ENCODE results near the gene NLRC4.
"Not testable (repeated sequence)": the region's sequence is repeated elsewhere in the genome, so short reads cannot be mapped to it uniquely, and the experiment has no call there.

Gene NLRC4

GRCh38 chr2:32289165-32289999 lies 24.7 kb upstream of the NLRC4 start:
- no peaks in the 10 kb centered on the region for H3K36me3 ChIP-seq (ENCODE audit: control insufficient read depth, insufficient read depth, low read length)
- DNase-seq (ENCODE audit: extremely low read depth, insufficient read length), result no peak
- no peak overlapping the region for H3K4me3 ChIP-seq (replicated peaks; ENCODE audit: low read depth, low read length)
- TF ChIP-seq CTCF (IDR thresholded peaks at IDR 0.05; ENCODE audit: insufficient read depth, low read length, poor library complexity, severe bottlenecking), result no peak
- H3K27me3 ChIP-seq (replicated peaks; ENCODE audit: control insufficient read depth, insufficient read depth, low read length), result no peaks in the 10 kb centered on the region

GRCh38 chr2:32284321-32284720 lies 19.6 kb upstream of the NLRC4 start:
- no peak for DNase-seq (ENCODE audit: extremely low read depth, insufficient read length)
- no peak overlapping the region for H3K4me3 ChIP-seq (replicated peaks; ENCODE audit: low read depth, low read length)

GRCh38 chr2:32278478-32278853 lies 13.8 kb upstream of the NLRC4 start:
- peak overlapping the region; percentile 82 for H3K4me3 ChIP-seq (replicated peaks; ENCODE audit: low read depth, low read length)
- DNase-seq (ENCODE audit: extremely low read depth, insufficient read length), result no peak

More at GRCh38 chr2:32284321-32284720, 19.6 kb upstream of the NLRC4 start:
- Histone ChIP-seq H3K27me3 (replicated peaks; ENCODE audit: control insufficient read depth, insufficient read depth, low read length) (no peaks in the 10 kb centered on the region), H3K36me3 (ENCODE audit: control insufficient read depth, insufficient read depth, low read length) (no peaks in the 10 kb centered on the region; the same call in none of the 2 replicates)
- no peak for TF ChIP-seq CTCF (IDR thresholded peaks at IDR 0.05; ENCODE audit: insufficient read depth, low read length, poor library complexity, severe bottlenecking)

GRCh38 chr2:32277674-32278477 lies 13.2 kb upstream of the NLRC4 start, which contains the start of gene YIPF4:
Gene YIPF4, plus strand, starts transcription at chr2:32277904. Its CDS starts 252 bp downstream, at chr2:32278156.
- no peaks in the 10 kb centered on the region for H3K27me3 ChIP-seq (replicated peaks; ENCODE audit: control insufficient read depth, insufficient read depth, low read length)
- no peak for TF ChIP-seq CTCF (IDR thresholded peaks at IDR 0.05; ENCODE audit: insufficient read depth, low read length, poor library complexity, severe bottlenecking)
- no peaks in the 10 kb centered on the region; the same call in none of the 2 replicates for H3K36me3 ChIP-seq (ENCODE audit: control insufficient read depth, insufficient read depth, low read length)
- H3K4me3 ChIP-seq (replicated peaks; ENCODE audit: low read depth, low read length), result peak within 1 kb of the TSS; percentile 82
- DNase-seq (ENCODE audit: extremely low read depth, insufficient read length), result peak; percentile 86

More at GRCh38 chr2:32278478-32278853, 13.8 kb upstream of the NLRC4 start:
- no peaks in the 10 kb centered on the region; the same call in none of the 2 replicates for H3K36me3 ChIP-seq (ENCODE audit: control insufficient read depth, insufficient read depth, low read length)
- TF ChIP-seq CTCF (IDR thresholded peaks at IDR 0.05; ENCODE audit: insufficient read depth, low read length, poor library complexity, severe bottlenecking), result no peak
- no peaks in the 10 kb centered on the region for H3K27me3 ChIP-seq (replicated peaks; ENCODE audit: control insufficient read depth, insufficient read depth, low read length)

DNA sequence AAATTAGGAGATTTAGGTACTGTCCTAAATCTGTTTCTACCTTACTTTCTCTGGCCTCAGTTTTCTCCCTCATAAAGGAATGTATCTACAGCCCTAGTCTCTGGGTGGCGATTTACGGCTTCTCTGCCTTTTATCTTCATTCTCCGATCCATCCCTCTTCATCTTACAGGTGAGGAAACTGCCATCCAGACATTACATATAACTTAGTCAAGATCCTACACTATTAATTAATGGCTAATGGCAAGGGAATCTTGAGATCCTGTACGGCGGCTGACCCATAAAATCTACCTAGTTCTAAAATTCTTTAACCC lies 12.6 kb upstream of the NLRC4 start:
- no peak for TF ChIP-seq CTCF (IDR thresholded peaks at IDR 0.05; ENCODE audit: insufficient read depth, low read length, poor library complexity, severe bottlenecking)
- DNase-seq (ENCODE audit: extremely low read depth, insufficient read length), result peak; percentile 13
- Histone ChIP-seq H3K36me3 (ENCODE audit: control insufficient read depth, insufficient read depth, low read length) (no peaks in the 10 kb centered on the region; the same call in none of the 2 replicates), H3K4me3 (replicated peaks; ENCODE audit: low read depth, low read length) (peak overlapping the region; percentile 82), H3K27me3 (replicated peaks; ENCODE audit: control insufficient read depth, insufficient read depth, low read length) (no peaks in the 10 kb centered on the region)

- not testable (repeated sequence) for H3K27me3 ChIP-seq (replicated peaks; ENCODE audit: control insufficient read depth, insufficient read depth, low read length); DNase-seq (ENCODE audit: extremely low read depth, insufficient read length); H3K36me3 ChIP-seq (ENCODE audit: control insufficient read depth, insufficient read depth, low read length); H3K4me3 ChIP-seq (replicated peaks; ENCODE audit: low read depth, low read length)
Measured at GRCh38 chr2:32275790-32276189, 11.1 kb upstream of the NLRC4 start.

Measured in GM06990 (cell line).